GM18499 (cell line): ENCODE measurements around the gene RYR3.

Experiments used
- ATAC-seq: cut with Tn5 transposase; IDR thresholded peaks from one replicate; pipeline ENCODE4 v1.9.1; 2021; ENCODE audit warnings: moderate number of reproducible peaks; ENCODE audit not compliant: insufficient read depth, unreplicated experiment

RYR3 gene

DNA sequence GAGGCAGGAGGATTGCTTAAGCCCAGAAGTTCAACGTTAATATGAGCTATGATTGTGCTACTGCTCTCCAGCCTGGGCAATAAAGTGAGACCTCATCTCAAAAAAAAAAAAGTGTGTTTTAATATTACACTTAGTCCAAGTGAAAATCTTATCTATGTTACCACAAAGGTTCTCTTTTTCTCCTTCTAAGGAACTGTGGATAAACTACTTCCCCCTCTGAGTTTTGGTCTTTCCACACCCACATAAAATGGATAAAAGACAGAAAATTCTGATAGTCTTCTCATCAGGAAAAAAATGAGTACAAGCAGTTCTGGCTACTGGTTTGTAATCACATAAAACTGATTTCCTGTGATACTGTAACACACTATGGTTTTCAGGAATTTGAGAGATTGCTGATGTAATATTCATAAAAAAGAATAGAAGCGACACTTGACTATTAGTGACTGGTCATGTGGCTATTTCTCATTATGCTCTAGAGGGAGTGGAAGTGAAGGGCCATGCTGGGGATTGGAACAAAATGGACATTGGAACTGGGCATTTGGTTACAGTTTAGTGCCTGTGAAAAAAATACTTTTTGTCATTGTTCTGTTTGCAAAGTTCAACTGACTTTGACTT is 68.2 kb downstream of the RYR3 start:
- no peak for ATAC-seq

DNA sequence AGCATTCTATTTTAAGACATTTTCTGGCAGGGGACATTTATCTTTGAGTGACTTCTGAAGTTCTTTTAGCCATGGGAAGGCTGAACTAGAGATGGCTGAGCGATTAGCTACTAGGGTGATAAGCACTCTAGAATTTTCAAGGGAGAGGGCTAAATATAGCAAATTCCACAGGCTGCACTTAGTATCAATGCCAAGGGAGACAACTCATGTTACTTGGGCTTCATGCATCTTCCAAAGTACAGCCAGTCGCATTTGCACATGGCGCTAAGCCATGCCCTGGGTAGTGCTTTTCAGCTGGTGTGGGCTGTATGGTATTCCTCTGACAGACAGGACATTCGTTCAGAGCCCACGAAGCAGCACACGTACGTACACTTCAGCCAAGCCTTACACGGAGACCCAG is 69.6 kb downstream of the RYR3 start:
- ATAC-seq, result no peak

DNA sequence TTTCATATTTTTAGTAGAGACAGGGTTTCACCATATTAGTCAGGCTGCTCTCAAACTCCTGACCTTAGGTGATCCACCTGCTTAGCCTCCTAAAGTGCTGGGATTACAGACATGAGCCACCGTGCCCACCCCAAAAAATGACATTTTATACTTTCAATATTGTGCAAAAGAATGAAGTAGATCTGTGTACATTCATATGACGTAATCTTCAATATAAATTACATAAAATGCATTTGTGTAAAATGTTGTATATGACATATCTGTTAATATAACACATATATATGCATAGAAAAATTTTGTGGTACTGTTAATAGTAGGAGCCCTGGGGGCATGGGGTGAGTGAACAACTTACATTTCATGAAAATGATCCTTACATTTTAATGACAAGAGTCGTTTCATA is 71.7 kb downstream of the RYR3 start:
- no peak for ATAC-seq

GRCh38 chr15:33384307-33384706 is 73.5 kb downstream of the RYR3 start:
- ATAC-seq, result no peak

DNA sequence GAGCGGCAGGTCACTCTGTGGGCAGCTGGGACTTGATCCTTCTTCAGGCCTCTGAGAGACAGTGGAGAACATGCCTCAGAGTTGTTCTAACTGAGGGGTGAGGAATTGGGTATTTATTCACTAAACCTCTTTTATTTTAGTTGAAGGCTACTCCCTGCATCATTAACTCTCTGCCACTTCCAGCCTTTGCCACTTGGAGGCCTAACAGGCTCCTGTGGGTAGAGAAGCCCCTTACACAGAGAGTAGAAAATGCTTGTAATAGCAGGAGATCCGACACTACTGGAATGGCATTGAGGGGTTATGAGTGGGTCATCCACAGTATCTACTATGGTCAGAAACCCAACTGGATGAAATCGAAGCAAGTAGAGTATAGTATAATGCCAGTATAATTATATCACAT is 81.7 kb downstream of the RYR3 start:
- no peak for ATAC-seq

DNA sequence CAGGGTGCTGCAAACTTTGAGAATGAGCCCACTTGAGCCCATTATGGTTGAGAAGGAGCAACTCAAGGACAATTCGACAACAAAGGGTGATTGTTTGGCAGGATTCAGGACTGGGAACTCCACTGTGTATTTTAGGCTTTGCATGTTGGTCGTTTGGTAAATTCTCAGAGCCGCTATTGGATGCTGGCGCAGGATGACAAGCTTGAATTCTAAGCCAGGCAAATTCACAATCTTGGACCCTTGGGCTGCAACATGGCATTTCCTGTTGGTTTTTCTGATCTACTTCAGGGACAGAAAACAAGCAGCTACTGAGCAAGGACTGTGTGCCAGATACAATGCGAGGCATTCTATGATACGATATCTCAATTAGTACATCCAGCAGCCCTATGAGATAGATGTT is 82.8 kb downstream of the RYR3 start:
- ATAC-seq, result no peak

- no peak for ATAC-seq
Measured at GRCh38 chr15:33395321-33395720, 84.6 kb downstream of the RYR3 start.

GRCh38 chr15:33395846-33396245 is 85.1 kb downstream of the RYR3 start:
- no peak for ATAC-seq

- no peak for ATAC-seq
Measured at GRCh38 chr15:33396475-33396874, 85.7 kb downstream of the RYR3 start.

- no peak for ATAC-seq
Measured at GRCh38 chr15:33398555-33398954, 87.8 kb downstream of the RYR3 start.

- ATAC-seq, result no peak
Measured at GRCh38 chr15:33400941-33401340, 90.2 kb downstream of the RYR3 start.

DNA sequence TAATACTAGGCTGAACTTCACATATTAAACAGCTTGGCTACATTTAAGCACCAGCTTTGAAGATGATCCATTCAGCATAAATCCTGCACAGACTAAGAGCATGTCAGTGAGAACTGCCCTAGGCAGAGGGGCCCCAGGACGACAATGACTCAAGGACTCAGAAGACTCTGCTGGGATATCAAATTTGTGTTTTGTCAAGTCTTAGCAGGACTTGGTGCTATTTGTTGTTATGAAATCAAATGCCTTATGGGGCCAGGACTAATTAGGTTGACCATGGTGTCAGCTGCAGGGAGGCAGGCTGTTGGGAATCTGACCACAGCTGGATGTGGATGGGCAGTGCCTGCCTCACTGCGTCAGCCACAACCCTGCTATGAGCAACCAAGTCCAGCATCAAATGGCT is 91.8 kb downstream of the RYR3 start:
- ATAC-seq, result no peak

- ATAC-seq, result no peak
Measured at GRCh38 chr15:33405096-33405495, 94.3 kb downstream of the RYR3 start.

DNA sequence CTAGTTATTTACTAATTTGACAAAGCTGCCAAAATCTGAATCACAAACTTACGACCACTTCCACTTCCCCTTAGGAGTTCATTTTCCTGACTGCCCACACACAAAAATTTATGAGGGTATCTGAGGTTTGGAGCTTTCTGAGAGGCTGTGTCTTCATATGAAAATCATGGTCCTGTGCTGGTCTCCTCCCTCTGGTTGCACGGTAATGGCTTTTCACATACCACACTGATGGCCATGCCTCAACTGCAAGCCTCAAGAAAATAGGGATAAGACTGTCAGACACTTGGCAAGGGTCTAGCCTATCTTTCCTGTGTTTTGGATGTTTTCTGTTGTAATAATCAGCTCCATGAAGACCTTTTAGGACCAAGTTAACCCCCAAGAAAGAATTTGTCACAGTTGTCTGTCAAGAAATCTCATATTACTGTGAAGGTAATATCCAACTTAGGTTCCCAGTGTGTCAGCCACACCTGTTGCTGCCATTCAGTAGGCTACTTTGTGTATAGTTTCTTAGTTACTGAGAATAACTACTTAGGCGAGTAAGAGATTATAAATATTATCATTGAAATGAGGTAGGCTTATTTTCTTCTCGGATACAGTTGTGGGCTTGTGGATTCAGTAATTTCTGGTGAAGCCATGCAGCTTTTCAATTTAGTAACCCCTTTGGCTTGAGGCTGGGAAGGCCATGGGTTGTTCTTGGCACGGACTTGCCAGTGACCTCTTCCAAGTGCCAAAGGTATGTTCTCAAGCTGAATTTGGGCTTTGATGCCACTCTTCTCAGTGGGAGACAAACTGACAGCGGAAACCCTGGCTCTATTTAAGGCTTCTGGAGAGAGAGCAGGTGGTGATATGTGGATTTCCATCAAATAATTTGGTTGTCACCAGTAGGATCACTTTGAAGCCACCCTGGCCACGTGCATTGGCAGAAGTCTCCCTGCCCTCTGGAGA is 101.1 kb downstream of the RYR3 start:
- no peak for ATAC-seq

GRCh38 chr15:33419701-33420100 is 108.9 kb downstream of the RYR3 start:
- ATAC-seq, result no peak

DNA sequence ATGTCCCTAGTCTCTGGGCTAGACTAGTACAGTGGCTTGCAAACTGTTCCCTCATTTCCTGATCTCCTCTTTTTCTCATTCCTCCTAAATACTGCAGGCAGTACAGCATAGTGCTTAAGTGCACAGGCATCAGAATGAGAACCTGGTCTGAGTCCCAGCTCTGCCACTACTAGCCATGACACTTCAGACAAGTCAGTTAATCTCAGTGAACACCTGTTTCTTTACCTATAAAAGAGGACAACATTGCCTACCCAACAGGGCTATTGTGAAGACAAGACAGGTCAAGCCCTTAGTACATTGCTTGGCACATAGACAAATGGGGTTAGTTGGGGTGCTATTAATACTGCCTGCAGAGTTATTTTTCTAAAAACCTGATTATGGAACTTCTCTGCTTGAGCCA is 113.3 kb downstream of the RYR3 start:
- no peak for ATAC-seq

GRCh38 chr15:33425142-33425541 is 114.4 kb downstream of the RYR3 start:
- ATAC-seq, result no peak

DNA sequence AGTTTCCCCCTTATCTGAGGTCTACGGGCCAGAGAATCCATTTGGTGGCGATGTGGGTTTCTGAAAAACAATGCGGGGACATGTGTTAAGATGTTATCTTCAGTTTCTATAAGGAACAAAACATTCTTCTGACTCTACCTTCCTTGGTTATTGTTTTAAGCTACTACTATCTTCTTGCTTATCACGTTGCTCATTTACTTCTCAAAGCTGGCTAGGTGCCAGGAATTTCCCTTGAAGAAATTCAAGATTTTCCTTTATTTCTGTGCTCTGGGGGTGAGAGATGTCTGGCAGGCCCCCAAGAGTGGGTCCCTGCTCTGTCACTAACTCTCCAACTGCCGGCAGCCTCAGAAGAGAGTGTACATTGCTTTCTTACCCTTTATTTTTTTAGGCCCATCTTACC is 119.8 kb downstream of the RYR3 start:
- ATAC-seq, result no peak

- ATAC-seq, result no peak
Measured at GRCh38 chr15:33433821-33434220, 123.1 kb downstream of the RYR3 start.

DNA sequence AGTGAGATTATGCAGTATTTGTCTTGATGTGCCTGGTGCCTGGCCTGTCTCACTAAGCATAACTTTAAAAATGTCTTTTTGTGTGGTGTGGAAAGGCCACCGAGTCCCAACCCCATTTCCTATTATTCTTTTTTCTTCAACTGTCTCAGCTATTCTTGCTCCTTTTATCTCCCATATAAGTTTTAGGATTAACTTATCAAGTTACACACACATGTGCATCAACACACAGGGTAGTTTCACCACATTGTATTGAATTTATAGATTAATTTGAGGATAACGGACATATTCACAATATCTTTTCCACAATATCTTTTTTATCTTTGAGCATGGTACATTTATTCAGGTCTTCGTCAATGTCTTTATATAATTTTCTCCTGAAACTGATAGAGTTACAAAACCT is 127.6 kb downstream of the RYR3 start:
- ATAC-seq, result no peak

DNA sequence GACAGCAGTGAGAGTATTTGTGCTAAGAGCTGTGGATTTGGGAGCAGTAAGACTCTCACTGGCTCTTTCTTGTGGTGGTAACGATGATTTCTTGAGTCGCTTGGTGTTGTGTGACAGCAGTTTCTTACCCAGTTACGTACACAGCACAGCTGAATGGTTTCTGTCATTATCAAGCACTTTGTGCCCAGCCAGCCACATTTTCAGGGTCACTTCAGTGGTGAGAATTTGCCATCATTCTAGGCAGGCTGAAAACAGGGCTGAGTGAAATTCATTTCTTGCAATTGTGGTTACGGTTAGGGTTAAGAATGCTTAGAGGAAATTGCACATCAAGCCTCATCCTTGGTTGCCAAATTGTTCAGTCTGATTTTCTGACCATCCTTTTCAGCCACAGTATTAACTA is 130.1 kb downstream of the RYR3 start:
- no peak for ATAC-seq

DNA sequence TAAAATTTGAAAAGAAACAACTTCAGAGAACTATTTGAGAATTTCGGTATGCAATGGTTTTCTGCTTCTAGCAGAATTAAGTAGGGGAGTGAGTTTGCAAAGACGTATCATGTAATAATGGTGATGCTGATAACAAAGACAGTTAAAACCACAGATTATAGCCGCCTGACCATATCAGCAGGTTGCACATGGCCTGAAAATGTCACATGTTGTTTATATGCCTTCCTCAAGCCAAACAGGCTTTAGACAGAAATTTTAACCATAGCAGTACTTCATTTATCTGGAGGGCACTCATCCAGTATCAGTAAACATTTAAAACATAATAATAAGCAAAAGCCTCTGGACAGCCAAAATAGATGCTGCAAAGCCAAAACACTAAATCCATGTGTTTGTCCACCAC is 131.7 kb downstream of the RYR3 start:
- no peak for ATAC-seq
